Liver (tissue), 3 donors: Measurements from ENCODE around the gene EPB42.

Experiments used
- EGR1 ChIP-seq, 2 donors: IDR thresholded peaks; 2 replicates each; pipeline ENCODE4 v1.6.1; 2016 to 2018; ENCODE audit warnings: antibody characterized with exemption in 2 of 2, low read depth in 2 of 2
- FOXA1 ChIP-seq: IDR thresholded peaks from 2 replicates; pipeline ENCODE4 v1.6.1; 2016; ENCODE audit warnings: antibody characterized with exemption
- GABPA ChIP-seq, 2 donors: IDR thresholded peaks in 1 of 2; conservative IDR thresholded peaks in 1 of 2; 2 replicates each; pipeline ENCODE4 v1.6.1; 2016; ENCODE audit warnings: antibody characterized with exemption in 2 of 2, mild to moderate bottlenecking in 1 of 2, moderate library complexity in 1 of 2
- RAD21 ChIP-seq, 2 donors: IDR thresholded peaks; 2 replicates each; pipeline ENCODE4 v1.6.1; 2016; ENCODE audit warnings: antibody characterized with exemption in 2 of 2, mild to moderate bottlenecking in 2 of 2
- YY1 ChIP-seq: IDR thresholded peaks from 2 replicates; pipeline ENCODE4 v1.6.1; 2016; ENCODE audit warnings: antibody characterized with exemption, mild to moderate bottlenecking
- TF ChIP-seq, protein P1 (sequence below): fragments of 150-350 bp; IDR thresholded peaks from 2 replicates; pipeline ENCODE4 v1.5.1; 2017; ENCODE audit warnings: improper control_type of control experiment, low read depth, low read length; ENCODE audit not compliant: missing input control
- TF ChIP-seq, protein P2 (sequence below): IDR thresholded peaks from 2 replicates; pipeline ENCODE4 v1.6.1; 2016; ENCODE audit warnings: antibody characterized with exemption
- TF ChIP-seq, protein P3 (sequence below): IDR thresholded peaks from 2 replicates; pipeline ENCODE4 v1.6.1; 2016; ENCODE audit warnings: antibody characterized with exemption, mild to moderate bottlenecking
- donor health status: healthy.
- donor health status: healthy.

- TF ChIP-seq, protein P1, sequence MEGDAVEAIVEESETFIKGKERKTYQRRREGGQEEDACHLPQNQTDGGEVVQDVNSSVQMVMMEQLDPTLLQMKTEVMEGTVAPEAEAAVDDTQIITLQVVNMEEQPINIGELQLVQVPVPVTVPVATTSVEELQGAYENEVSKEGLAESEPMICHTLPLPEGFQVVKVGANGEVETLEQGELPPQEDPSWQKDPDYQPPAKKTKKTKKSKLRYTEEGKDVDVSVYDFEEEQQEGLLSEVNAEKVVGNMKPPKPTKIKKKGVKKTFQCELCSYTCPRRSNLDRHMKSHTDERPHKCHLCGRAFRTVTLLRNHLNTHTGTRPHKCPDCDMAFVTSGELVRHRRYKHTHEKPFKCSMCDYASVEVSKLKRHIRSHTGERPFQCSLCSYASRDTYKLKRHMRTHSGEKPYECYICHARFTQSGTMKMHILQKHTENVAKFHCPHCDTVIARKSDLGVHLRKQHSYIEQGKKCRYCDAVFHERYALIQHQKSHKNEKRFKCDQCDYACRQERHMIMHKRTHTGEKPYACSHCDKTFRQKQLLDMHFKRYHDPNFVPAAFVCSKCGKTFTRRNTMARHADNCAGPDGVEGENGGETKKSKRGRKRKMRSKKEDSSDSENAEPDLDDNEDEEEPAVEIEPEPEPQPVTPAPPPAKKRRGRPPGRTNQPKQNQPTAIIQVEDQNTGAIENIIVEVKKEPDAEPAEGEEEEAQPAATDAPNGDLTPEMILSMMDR = no peak
- TF ChIP-seq, protein P2, sequence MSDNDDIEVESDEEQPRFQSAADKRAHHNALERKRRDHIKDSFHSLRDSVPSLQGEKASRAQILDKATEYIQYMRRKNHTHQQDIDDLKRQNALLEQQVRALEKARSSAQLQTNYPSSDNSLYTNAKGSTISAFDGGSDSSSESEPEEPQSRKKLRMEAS = no peak
- TF ChIP-seq YY1 (no peak), RAD21 (IDR thresholded peaks at IDR 0.05) (no peak), GABPA (IDR thresholded peaks at IDR 0.05 in 1 of 2, conservative IDR thresholded peaks at IDR 0.05 in 1 of 2) (no peak), EGR1 (IDR thresholded peaks at IDR 0.05; ENCODE audit: low read depth in 2 of 2) (no peak), FOXA1 (no peak)
- TF ChIP-seq, protein P3, sequence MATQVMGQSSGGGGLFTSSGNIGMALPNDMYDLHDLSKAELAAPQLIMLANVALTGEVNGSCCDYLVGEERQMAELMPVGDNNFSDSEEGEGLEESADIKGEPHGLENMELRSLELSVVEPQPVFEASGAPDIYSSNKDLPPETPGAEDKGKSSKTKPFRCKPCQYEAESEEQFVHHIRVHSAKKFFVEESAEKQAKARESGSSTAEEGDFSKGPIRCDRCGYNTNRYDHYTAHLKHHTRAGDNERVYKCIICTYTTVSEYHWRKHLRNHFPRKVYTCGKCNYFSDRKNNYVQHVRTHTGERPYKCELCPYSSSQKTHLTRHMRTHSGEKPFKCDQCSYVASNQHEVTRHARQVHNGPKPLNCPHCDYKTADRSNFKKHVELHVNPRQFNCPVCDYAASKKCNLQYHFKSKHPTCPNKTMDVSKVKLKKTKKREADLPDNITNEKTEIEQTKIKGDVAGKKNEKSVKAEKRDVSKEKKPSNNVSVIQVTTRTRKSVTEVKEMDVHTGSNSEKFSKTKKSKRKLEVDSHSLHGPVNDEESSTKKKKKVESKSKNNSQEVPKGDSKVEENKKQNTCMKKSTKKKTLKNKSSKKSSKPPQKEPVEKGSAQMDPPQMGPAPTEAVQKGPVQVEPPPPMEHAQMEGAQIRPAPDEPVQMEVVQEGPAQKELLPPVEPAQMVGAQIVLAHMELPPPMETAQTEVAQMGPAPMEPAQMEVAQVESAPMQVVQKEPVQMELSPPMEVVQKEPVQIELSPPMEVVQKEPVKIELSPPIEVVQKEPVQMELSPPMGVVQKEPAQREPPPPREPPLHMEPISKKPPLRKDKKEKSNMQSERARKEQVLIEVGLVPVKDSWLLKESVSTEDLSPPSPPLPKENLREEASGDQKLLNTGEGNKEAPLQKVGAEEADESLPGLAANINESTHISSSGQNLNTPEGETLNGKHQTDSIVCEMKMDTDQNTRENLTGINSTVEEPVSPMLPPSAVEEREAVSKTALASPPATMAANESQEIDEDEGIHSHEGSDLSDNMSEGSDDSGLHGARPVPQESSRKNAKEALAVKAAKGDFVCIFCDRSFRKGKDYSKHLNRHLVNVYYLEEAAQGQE = no peak
These were observed 589 bp downstream of the EPB42 start for GRCh38 chr15:43219929-43220928.
